Stimulated activated naive CD8-positive, alpha-beta T cell treated with anti-CD3 and anti-CD28 coated beads, Interleukin-15, Interleukin-2, amounts not matched to agents 100 ng/mL and 50 ng/mL, for 24 hours (primary cell): Measurements from ENCODE around the gene IFNA1.

Experiments used
- H3K27ac Mint-ChIP-seq: one replicate; pipeline ENCODE4 v1.8.0; 2021; ENCODE audit warnings: mild to moderate bottlenecking, mixed read lengths
- H3K27me3 Mint-ChIP-seq: one replicate; pipeline ENCODE4 v1.8.0; 2021; ENCODE audit warnings: mixed read lengths
- H3K36me3 Mint-ChIP-seq: one replicate; pipeline ENCODE4 v1.8.0; 2021; ENCODE audit warnings: low read depth, mixed read lengths
- H3K4me1 Mint-ChIP-seq: one replicate; pipeline ENCODE4 v1.8.0; 2021; ENCODE audit warnings: low read depth, mixed read lengths
- H3K4me3 Mint-ChIP-seq: one replicate; pipeline ENCODE4 v1.8.0; 2021; ENCODE audit warnings: mild to moderate bottlenecking, mixed read lengths
- H3K9me3 Mint-ChIP-seq: one replicate; pipeline ENCODE4 v1.8.0; 2021; ENCODE audit warnings: mixed read lengths

The IFNA1 gene

GRCh38 chr9:21440139-21440538 lies at the start of gene IFNA1:
Gene IFNA1, plus strand, starts transcription at chr9:21440439. Its CDS starts 69 bp downstream, at chr9:21440508.
- Mint-ChIP-seq H3K27me3 (peaks cover 13% of the 10 kb centered on the region), H3K9me3 (no peaks in the 10 kb centered on the region), H3K4me1 (peaks cover 14% of the 10 kb centered on the region), H3K36me3 (no peaks in the 10 kb centered on the region), H3K27ac (no peak within 1 kb of the TSS), H3K4me3 (no peak within 1 kb of the TSS)

DNA sequence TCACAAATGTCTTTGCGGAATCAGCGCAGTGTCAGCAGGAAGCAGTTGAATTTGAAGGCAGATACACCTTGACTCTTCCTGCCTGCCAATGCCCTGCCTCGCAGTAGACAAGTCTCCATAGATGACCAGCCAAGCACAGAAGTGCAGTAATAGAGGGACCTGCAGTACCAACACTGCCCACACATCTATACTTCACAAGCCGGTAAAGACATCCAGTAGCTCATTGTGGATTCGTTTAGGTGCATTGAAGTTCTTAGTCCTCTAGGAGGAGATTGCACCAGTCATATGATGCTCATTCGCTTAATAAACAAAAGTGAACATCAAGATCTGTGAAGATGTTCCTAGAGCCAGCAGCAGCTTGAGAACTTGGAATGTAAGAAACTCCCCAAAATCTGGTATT lies 48.0 kb upstream of the IFNA1 start:
- H3K4me1 Mint-ChIP-seq = peaks cover 19% of the 10 kb centered on the region
- H3K36me3 Mint-ChIP-seq = no peaks in the 10 kb centered on the region
- H3K9me3 Mint-ChIP-seq = no peaks in the 10 kb centered on the region
- no peak overlapping the region for H3K4me3 Mint-ChIP-seq
- peaks cover 71% of the 10 kb centered on the region for H3K27me3 Mint-ChIP-seq
- no peak overlapping the region for H3K27ac Mint-ChIP-seq

- peaks cover 71% of the 10 kb centered on the region for H3K27me3 Mint-ChIP-seq
- no peaks in the 10 kb centered on the region for H3K9me3 Mint-ChIP-seq
- H3K4me1 Mint-ChIP-seq = peaks cover 19% of the 10 kb centered on the region
- H3K27ac Mint-ChIP-seq = no peak overlapping the region
- H3K4me3 Mint-ChIP-seq = peak overlapping the region; percentile 77
- H3K36me3 Mint-ChIP-seq = no peaks in the 10 kb centered on the region
Observed at GRCh38 chr9:21395778-21396717, 44.2 kb upstream of the IFNA1 start.

DNA sequence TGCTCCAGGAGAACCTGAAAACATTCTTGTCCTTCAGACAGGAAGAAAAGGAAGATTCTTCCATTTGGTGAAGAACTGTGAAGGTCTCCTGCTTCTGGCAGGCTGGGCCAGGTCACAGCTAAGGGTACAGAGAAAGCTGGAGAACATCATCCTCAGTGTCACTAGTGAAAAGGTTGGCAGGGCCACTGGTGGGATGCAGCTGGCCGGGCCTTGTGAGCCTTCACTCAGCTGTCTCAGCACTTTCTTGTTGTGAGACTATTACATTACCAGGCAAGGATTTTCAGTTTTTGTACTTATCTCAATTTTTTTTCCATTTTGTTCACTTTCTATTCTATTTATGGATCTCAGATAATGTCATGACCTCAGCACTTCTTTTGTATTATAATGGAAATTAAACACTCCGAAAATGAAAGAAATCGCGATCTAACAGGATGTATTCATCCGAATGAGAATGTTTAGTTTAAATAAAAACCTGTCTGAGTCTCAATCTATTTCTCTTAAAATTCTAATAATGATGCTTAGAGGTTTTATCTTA lies 41.2 kb upstream of the IFNA1 start:
- Mint-ChIP-seq H3K27me3 (peaks cover 77% of the 10 kb centered on the region), H3K27ac (no peak overlapping the region), H3K4me3 (no peak overlapping the region), H3K36me3 (no peaks in the 10 kb centered on the region), H3K9me3 (no peaks in the 10 kb centered on the region), H3K4me1 (peaks cover 24% of the 10 kb centered on the region)

- Mint-ChIP-seq H3K4me3 (no peak overlapping the region), H3K27me3 (peaks cover 83% of the 10 kb centered on the region), H3K36me3 (no peaks in the 10 kb centered on the region), H3K4me1 (peaks cover 23% of the 10 kb centered on the region), H3K27ac (no peak overlapping the region), H3K9me3 (no peaks in the 10 kb centered on the region)
Observed at GRCh38 chr9:21399956-21400355, 40.3 kb upstream of the IFNA1 start.

- Mint-ChIP-seq H3K27ac (no peak overlapping the region), H3K4me3 (peak overlapping the region; percentile 59), H3K36me3 (no peaks in the 10 kb centered on the region), H3K27me3 (peaks cover 67% of the 10 kb centered on the region), H3K4me1 (peaks cover 5% of the 10 kb centered on the region), H3K9me3 (no peaks in the 10 kb centered on the region)
Observed at GRCh38 chr9:21402386-21403251, 37.6 kb upstream of the IFNA1 start.

DNA sequence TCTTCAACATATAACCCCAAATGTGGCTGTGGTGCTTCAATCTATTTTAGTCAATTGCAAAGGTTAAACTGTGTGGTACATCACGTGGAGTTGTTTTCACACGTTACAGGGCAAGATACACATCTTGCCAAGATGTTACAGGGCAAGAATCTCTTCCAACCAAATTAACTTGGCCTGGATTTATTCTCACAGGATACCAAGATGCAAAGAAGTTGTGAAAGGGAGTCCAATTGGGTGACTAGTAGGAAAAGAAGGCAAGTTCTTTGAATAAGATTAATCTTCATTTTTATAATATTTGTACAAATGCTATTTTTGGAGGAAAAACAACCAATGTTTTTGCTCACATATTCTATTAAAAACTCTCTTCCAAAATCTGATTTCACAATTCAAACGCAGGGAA lies 36.1 kb upstream of the IFNA1 start:
- Mint-ChIP-seq H3K27ac (no peak overlapping the region), H3K4me3 (no peak overlapping the region), H3K9me3 (no peaks in the 10 kb centered on the region), H3K4me1 (peaks cover 5% of the 10 kb centered on the region), H3K27me3 (peaks cover 55% of the 10 kb centered on the region), H3K36me3 (no peaks in the 10 kb centered on the region)

DNA sequence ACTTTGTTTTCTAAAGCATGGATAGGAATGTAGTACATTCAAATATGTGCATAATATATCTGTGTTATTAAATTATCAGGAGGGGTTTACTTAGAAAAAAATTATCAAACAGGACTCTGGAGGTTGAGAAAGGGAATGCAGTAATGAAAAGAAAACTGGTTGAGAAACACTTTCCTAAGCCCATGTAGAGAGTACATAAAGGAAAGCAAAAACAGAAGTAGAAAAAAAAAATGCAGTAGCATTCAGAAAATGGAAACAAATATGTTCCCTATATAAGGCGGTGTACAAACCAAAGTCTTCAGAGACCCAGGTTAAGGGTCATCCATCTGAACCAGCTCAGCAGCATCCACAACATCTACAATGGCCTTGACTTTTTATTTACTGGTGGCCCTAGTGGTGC lies 31.4 kb upstream of the IFNA1 start, which contains the start of gene IFNA8:
IFNA8 (plus strand) TSS at position 301 of the 400 bp plus-strand sequence; CDS start at position 361, 60 bp downstream.
- no peak within 1 kb of the TSS for H3K4me3 Mint-ChIP-seq
- H3K36me3 Mint-ChIP-seq = no peaks in the 10 kb centered on the region

DNA sequence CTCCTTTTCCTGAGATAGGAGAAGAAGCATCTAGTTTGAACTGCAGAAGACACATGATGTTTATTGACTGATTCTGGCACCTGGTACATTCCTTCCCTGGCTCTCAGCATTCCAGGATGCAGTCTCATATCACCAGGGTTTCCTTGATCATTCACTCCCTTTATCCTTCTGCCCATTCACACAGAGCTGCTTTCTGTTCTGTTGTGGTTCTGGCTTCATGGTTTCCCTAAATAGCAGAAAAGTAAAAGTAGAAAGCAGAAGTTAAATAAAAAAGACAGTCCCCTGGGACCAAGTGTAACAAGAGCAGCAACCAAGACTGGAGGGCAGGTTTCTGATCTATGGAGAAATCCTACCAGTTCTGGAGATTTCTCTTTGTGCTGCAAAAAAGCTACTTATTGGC lies 28.1 kb upstream of the IFNA1 start:
- H3K4me1 Mint-ChIP-seq = peaks cover 11% of the 10 kb centered on the region
- H3K36me3 Mint-ChIP-seq = no peaks in the 10 kb centered on the region
- H3K4me3 Mint-ChIP-seq = no peak overlapping the region
- H3K27ac Mint-ChIP-seq = no peak overlapping the region
- H3K9me3 Mint-ChIP-seq = no peaks in the 10 kb centered on the region
- H3K27me3 Mint-ChIP-seq = peaks cover 14% of the 10 kb centered on the region

More for the DNA sequence above, 31.4 kb upstream of the IFNA1 start, which contains the start of gene IFNA8:
- Mint-ChIP-seq H3K4me1 (peaks cover 11% of the 10 kb centered on the region), H3K27me3 (peaks cover 25% of the 10 kb centered on the region), H3K9me3 (no peaks in the 10 kb centered on the region), H3K27ac (no peak within 1 kb of the TSS)

GRCh38 chr9:21413151-21413550 lies 27.1 kb upstream of the IFNA1 start:
- Mint-ChIP-seq H3K36me3 (no peaks in the 10 kb centered on the region), H3K4me1 (peaks cover 11% of the 10 kb centered on the region), H3K27me3 (peaks cover 14% of the 10 kb centered on the region), H3K27ac (no peak overlapping the region), H3K4me3 (no peak overlapping the region), H3K9me3 (no peaks in the 10 kb centered on the region)

DNA sequence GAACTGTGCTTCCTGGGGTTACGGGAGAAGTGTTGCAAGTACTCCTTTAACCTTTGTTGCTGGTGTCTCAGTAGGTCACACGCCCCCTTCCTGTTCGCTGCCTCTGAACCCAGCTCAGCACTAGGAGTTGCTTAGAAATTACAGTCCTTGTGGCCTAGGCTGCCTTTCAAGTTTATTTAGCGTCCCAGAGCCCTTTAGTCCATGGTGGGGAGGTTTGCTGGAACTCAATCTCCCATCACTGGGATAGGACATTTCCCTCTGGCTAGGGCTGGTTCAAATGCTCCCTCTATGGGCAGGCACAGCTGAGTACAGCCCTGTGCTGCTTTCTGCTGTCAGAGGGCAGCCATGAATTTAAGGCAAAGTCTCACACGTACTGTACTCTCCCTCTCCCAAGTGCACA lies 26.6 kb upstream of the IFNA1 start:
- Mint-ChIP-seq H3K36me3 (no peaks in the 10 kb centered on the region), H3K27me3 (peaks cover 14% of the 10 kb centered on the region), H3K4me1 (peaks cover 11% of the 10 kb centered on the region), H3K9me3 (no peaks in the 10 kb centered on the region), H3K4me3 (no peak overlapping the region), H3K27ac (no peak overlapping the region)

- Mint-ChIP-seq H3K4me3 (no peak overlapping the region), H3K27me3 (peaks cover 14% of the 10 kb centered on the region), H3K27ac (no peak overlapping the region), H3K4me1 (peaks cover 11% of the 10 kb centered on the region), H3K36me3 (no peaks in the 10 kb centered on the region), H3K9me3 (no peaks in the 10 kb centered on the region)
Observed at GRCh38 chr9:21414220-21414940, 25.9 kb upstream of the IFNA1 start.

DNA sequence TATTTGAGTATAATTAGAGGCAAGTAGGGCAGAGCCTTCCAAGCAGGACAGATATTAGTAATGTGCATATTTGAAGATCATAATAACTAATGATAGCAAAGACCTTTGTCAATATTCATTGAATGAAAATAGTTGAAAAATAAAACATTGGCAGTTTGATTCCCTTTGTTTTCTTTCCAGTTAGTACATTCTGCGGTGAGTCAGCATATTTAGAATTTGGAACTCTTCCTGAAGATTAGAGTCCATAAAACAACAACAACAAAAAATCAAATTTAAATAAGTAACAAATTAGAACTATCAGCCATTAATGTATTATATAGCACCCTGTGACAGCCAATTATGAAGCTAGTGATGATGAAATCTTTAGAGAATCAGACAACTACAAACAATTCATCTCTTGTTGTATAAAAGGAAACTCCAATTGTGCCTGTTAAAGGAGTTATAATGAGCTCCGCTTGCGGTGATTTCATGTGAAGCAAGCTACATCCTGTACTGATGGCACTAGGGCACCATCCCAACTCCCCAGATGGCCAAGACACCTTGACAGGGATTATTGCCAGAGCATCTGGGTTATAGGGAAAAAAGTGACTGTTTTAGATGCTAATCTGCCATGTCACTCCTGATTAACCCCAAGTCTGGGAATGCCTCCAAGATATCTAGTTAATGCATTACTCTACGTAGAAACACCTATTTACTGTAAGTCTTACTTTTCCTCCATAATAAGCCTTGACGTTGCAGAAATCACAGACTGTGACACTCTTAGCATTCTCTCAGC lies 24.6 kb upstream of the IFNA1 start:
- Mint-ChIP-seq H3K4me1 (peaks cover 11% of the 10 kb centered on the region), H3K27ac (no peak overlapping the region), H3K4me3 (no peak overlapping the region), H3K36me3 (no peaks in the 10 kb centered on the region), H3K9me3 (no peaks in the 10 kb centered on the region), H3K27me3 (peaks cover 8% of the 10 kb centered on the region)

- no peaks in the 10 kb centered on the region for H3K36me3 Mint-ChIP-seq
- H3K27me3 Mint-ChIP-seq = peaks cover 62% of the 10 kb centered on the region
- no peak overlapping the region for H3K4me3 Mint-ChIP-seq
- H3K9me3 Mint-ChIP-seq = no peaks in the 10 kb centered on the region
- no peak overlapping the region for H3K27ac Mint-ChIP-seq
- no peaks in the 10 kb centered on the region for H3K4me1 Mint-ChIP-seq
Observed at GRCh38 chr9:21428235-21428634, 12.0 kb upstream of the IFNA1 start.
